Psoas muscle (tissue), 8 donors: ENCODE measurements around the gene SARDH. TPM values are rescaled to one million over a fixed set of nuclear protein-coding genes. Genes with fewer than 3 reads are reported as not detected.

Source experiments
- ATAC-seq, 4 donors: fragments of 200-7000 bp; cut with Tn5 transposase; one replicate each; pipeline ENCODE4 v1.9.1; 2020; ENCODE audit warnings: moderate library complexity in 3 of 4, mild to moderate bottlenecking in 2 of 4
- DNase-seq, 2 donors: peaks; one replicate each; pipeline ENCODE4 v3.0.0-alpha.2; 2020
- H3K27ac ChIP-seq: fragments of 200-600 bp; one replicate; pipeline ENCODE4 v1.8.0; 2022
- H3K27me3 ChIP-seq, 3 donors: fragments of 200-600 bp in 1 of 3; one replicate each; pipeline versions ENCODE4 v1.6.1 to v1.8.0; 2013 to 2022; ENCODE audit warnings: low read length in 2 of 3, mild to moderate bottlenecking in 2 of 3, moderate library complexity in 1 of 3; ENCODE audit not compliant: insufficient read depth in 3 of 3
- H3K36me3 ChIP-seq, 2 donors: fragments of 200-600 bp in 1 of 2; one replicate each; pipeline versions ENCODE4 v1.6.1 to v1.8.0; 2013 to 2022; ENCODE audit warnings: low read depth in 1 of 2, mild to moderate bottlenecking in 1 of 2, moderate library complexity in 1 of 2; ENCODE audit not compliant: insufficient read depth in 1 of 2
- H3K4me1 ChIP-seq: fragments of 200-600 bp; one replicate; pipeline ENCODE4 v1.8.0; 2022
- H3K4me3 ChIP-seq: fragments of 200-600 bp; one replicate; pipeline ENCODE4 v1.8.0; 2022; ENCODE audit warnings: mild to moderate bottlenecking
- H3K9me3 ChIP-seq: fragments of 200-600 bp; one replicate; pipeline ENCODE4 v1.8.0; 2022
- CTCF ChIP-seq: fragments of 200-600 bp; IDR thresholded peaks from one replicate; pipeline ENCODE4 v1.8.0; 2022; ENCODE audit warnings: antibody characterized with exemption
- WGBS, 3 donors: extraction: QIAGEN DNeasy Blood & Tissue Kit; methylation state at CpG; one replicate each; pipeline versions ENCODE4 v1.1.6 to v1.1.7; 2013; 5-methylcytosine and 5-hydroxymethylcytosine counted together
- intact Hi-C, 2 donors: fragments of 100-400 bp; cut with DNase I; formaldehyde crosslinking; loops; one replicate each; pipeline versions ENCODE4 v1.11.0 to v1.14.2; 2022
- polyA plus RNA-seq, 3 donors: library from polyadenylated mRNA; stranded (reverse); fragments of 200-250 nt; gene quantifications; one replicate each; pipeline ENCODE4 v1.2.3, GENCODE V29; 2013
- total RNA-seq, 4 donors: library from RNA; stranded (reverse); fragmentation: NEBNext Ultra II Directional in 2 of 4; extraction: Animal tissue kit (Norgen Biotek cat#: 25700) in 2 of 4; gene quantifications; one replicate each; pipeline versions ENCODE4 v1.2.1 to v1.2.4, GENCODE V29; 2021 to 2023
- donor health status: healthy with polysubstance abuse.
- donor health status: DM: no; HTN: no; CAD: no; lungs with moderate emphysema.
- donor health status: Bipolar disorder and iron deficiency.
- donor health status: healthy.
- donor health status: DM: yes; HTN: yes; CAD: no.
- donor health status: DM: no; HTN: no; CAD: no.
- donor health status: DM: no; HTN: no; CAD: no.
- donor health status: DM: yes; HTN: yes; CAD: no.

Gene SARDH
- total and polyA plus RNA-seq, 7 donors = 0.16 to 2.5 (median 0.62) TPM

- WGBS, 3 donors = 73 to 77% (median 75%) methylated on average over 10 of the region's 10 CpGs
- intact Hi-C loops = loop anchor here (5.0 to 10.0 kb wide), 3 partner anchors 135 to 195 kb away; partner anchors contain the start of gene ADAMTSL2 (in 2 of the 2)
- no peak for ATAC-seq
- no peak for TF ChIP-seq CTCF
- H3K27ac ChIP-seq = no peak overlapping the region
- H3K27me3 ChIP-seq = peaks cover 0 to 3% (median 1%) of the 10 kb centered on the region in 3 donors
- peak in 1 of 2 donors; percentile 41 for DNase-seq
- H3K9me3 ChIP-seq = no peaks in the 10 kb centered on the region
- H3K4me3 ChIP-seq = no peak overlapping the region
- no peaks in the 10 kb centered on the region for H3K4me1 ChIP-seq
- no peaks in the 10 kb centered on the region for H3K36me3 ChIP-seq
Measured at GRCh38 chr9:133727277-133727875, 10.8 kb downstream of the SARDH start.

- Histone ChIP-seq H3K4me3 (no peak overlapping the region), H3K27ac (no peak overlapping the region), H3K36me3 (no peaks in the 10 kb centered on the region), H3K27me3 (peaks cover 0 to 3% (median 1%) of the 10 kb centered on the region in 3 donors), H3K9me3 (no peaks in the 10 kb centered on the region), H3K4me1 (no peaks in the 10 kb centered on the region)
- ATAC-seq = peak in 3 of 4 donors; percentile 44 to 66 (median 54)
- TF ChIP-seq CTCF = peak; percentile 47
- DNase-seq = peak in 1 of 2 donors; percentile 59
- intact Hi-C loops = loop anchor here (5.0 to 10.0 kb wide), 3 partner anchors 134 to 194 kb away; partner anchors contain the start of gene ADAMTSL2 (in 2 of the 2)
- WGBS, 3 donors = 73 to 80% (median 73%) methylated on average over 13 to 14 of the region's 14 CpGs
Measured at GRCh38 chr9:133726401-133727276, 11.5 kb downstream of the SARDH start.

- TF ChIP-seq CTCF = no peak
- intact Hi-C loops = loop anchor here (5.0 to 10.0 kb wide), 3 partner anchors 134 to 194 kb away; partner anchors contain the start of gene ADAMTSL2 (in 2 of the 2)
- Histone ChIP-seq H3K27me3 (peaks cover 0 to 3% (median 1%) of the 10 kb centered on the region in 3 donors), H3K4me1 (no peaks in the 10 kb centered on the region), H3K27ac (no peak overlapping the region), H3K36me3 (no peaks in the 10 kb centered on the region), H3K9me3 (no peaks in the 10 kb centered on the region), H3K4me3 (no peak overlapping the region)
- no peak for DNase-seq
- WGBS, 3 donors = 77 to 83% (median 81%) methylated on average over 7 of the region's 7 CpGs
- ATAC-seq = no peak
Measured at GRCh38 chr9:133725886-133726285, 12.3 kb downstream of the SARDH start.

GRCh38 chr9:133718563-133719315 is 19.4 kb downstream of the SARDH start:
- ATAC-seq = no peak
- no peak for DNase-seq
- 85 to 90% (median 86%) methylated on average over 15 of the region's 15 CpGs for WGBS, 3 donors

More at GRCh38 chr9:133718563-133719315, 19.4 kb downstream of the SARDH start:
- Histone ChIP-seq H3K36me3 (no peaks in the 10 kb centered on the region), H3K4me3 (no peak overlapping the region), H3K9me3 (no peaks in the 10 kb centered on the region), H3K27ac (no peak overlapping the region), H3K4me1 (no peaks in the 10 kb centered on the region), H3K27me3 (peaks cover 0 to 9% (median 7%) of the 10 kb centered on the region in 3 donors)
- no peak for TF ChIP-seq CTCF
- intact Hi-C loops = no loop called here
